ENCODE measurements around the gene DIAPH3. TPM values are rescaled to one million over a fixed set of nuclear protein-coding genes. Genes with fewer than 3 reads are reported as not detected.

Gene DIAPH3
- total RNA-seq, 1 experiment from 2014 or later: 27.6 TPM

GRCh38 chr13:59743195-59743594 is 420.5 kb downstream of the DIAPH3 start:
- DNase-seq (ENCODE audit: low spot score): no peak
- H3K27ac Mint-ChIP-seq: peak overlapping the region; percentile 7; the same call in 1 of the 2 replicates
- H3K27me3 Mint-ChIP-seq (ENCODE audit: low read depth): no peaks in the 10 kb centered on the region; the same call in 1 of the 2 replicates
- no peaks in the 10 kb centered on the region for H3K9me3 Mint-ChIP-seq
- no peak for ATAC-seq
- H3K36me3 Mint-ChIP-seq: no peaks in the 10 kb centered on the region
- H3K4me1 Mint-ChIP-seq: peaks cover 32% of the 10 kb centered on the region
- ChIA-PET CTCF (no interaction called here), POLR2A (no interaction called here)
- no peak overlapping the region for H3K4me3 Mint-ChIP-seq
- no peak for TF ChIP-seq MAX (CRISPR knock-in tag; IDR thresholded peaks at IDR 0.05)
- TF ChIP-seq JUN (CRISPR knock-in tag; IDR thresholded peaks at IDR 0.05): no peak
- no peak for TF ChIP-seq ZNF396 (CRISPR knock-in tag; IDR thresholded peaks at IDR 0.05; ENCODE audit: borderline replicate concordance)
- TF ChIP-seq IRF2 (CRISPR knock-in tag; IDR thresholded peaks at IDR 0.05; ENCODE audit: borderline replicate concordance, low read depth): no peak
- no peak for TF ChIP-seq ZNF425 (CRISPR knock-in tag; conservative IDR thresholded peaks at IDR 0.05)
- no peak for TF ChIP-seq TEAD1 (CRISPR knock-in tag; IDR thresholded peaks at IDR 0.05)
- TF ChIP-seq FOXJ3 (CRISPR knock-in tag; IDR thresholded peaks at IDR 0.05; ENCODE audit: borderline replicate concordance): no peak
- TF ChIP-seq CBFB (CRISPR knock-in tag; IDR thresholded peaks at IDR 0.05; ENCODE audit: low read depth): no peak
- no peak for TF ChIP-seq ATF3 (CRISPR knock-in tag; conservative IDR thresholded peaks at IDR 0.05)
- TF ChIP-seq IRF1 (CRISPR knock-in tag; IDR thresholded peaks at IDR 0.05): no peak
- TF ChIP-seq RELA (CRISPR knock-in tag; IDR thresholded peaks at IDR 0.05; ENCODE audit: borderline replicate concordance): no peak
- no peak for TF ChIP-seq ZNF416 (CRISPR knock-in tag; IDR thresholded peaks at IDR 0.05)

GRCh38 chr13:59742467-59742866 is 421.3 kb downstream of the DIAPH3 start:
- POLR2A ChIA-PET: no interaction called here
- ATAC-seq (no peak), DNase-seq (ENCODE audit: low spot score) (no peak)
- Mint-ChIP-seq H3K4me1 (peaks cover 32% of the 10 kb centered on the region), H3K4me3 (no peak overlapping the region), H3K36me3 (no peaks in the 10 kb centered on the region), H3K9me3 (no peaks in the 10 kb centered on the region), H3K27ac (no peak overlapping the region), H3K27me3 (ENCODE audit: low read depth) (no peaks in the 10 kb centered on the region; the same call in 1 of the 2 replicates)
- CTCF ChIA-PET: no interaction called here
- TF ChIP-seq ZNF317 (CRISPR knock-in tag; IDR thresholded peaks at IDR 0.05; ENCODE audit: borderline replicate concordance, low read depth) (no peak), ZNF512 (CRISPR knock-in tag; IDR thresholded peaks at IDR 0.05; ENCODE audit: borderline replicate concordance) (0 out of 2 replicates have a peak, but pooled peaks have one; percentile 71)

- DNase-seq (ENCODE audit: low spot score) (no peak), ATAC-seq (no peak)
- no peaks in the 10 kb centered on the region; the same call in 1 of the 2 replicates for H3K27me3 Mint-ChIP-seq (ENCODE audit: low read depth)
- H3K9me3 Mint-ChIP-seq: no peaks in the 10 kb centered on the region
- H3K36me3 Mint-ChIP-seq: no peaks in the 10 kb centered on the region
- ChIA-PET CTCF (no interaction called here), POLR2A (no interaction called here)
- no peak overlapping the region for H3K4me3 Mint-ChIP-seq
- TF ChIP-seq TCF7 (CRISPR knock-in tag; IDR thresholded peaks at IDR 0.05; ENCODE audit: low read depth): no peak
- H3K4me1 Mint-ChIP-seq: peaks cover 19% of the 10 kb centered on the region
- no peak overlapping the region for H3K27ac Mint-ChIP-seq
Measured at GRCh38 chr13:59738921-59739320, 424.8 kb downstream of the DIAPH3 start.

GRCh38 chr13:59734393-59734792 is 429.3 kb downstream of the DIAPH3 start:
- Mint-ChIP-seq H3K9me3 (no peaks in the 10 kb centered on the region), H3K36me3 (no peaks in the 10 kb centered on the region), H3K27me3 (ENCODE audit: low read depth) (no peaks in the 10 kb centered on the region), H3K4me1 (peaks cover 3% of the 10 kb centered on the region), H3K4me3 (no peak overlapping the region), H3K27ac (no peak overlapping the region)
- ATAC-seq: no peak
- no peak for TF ChIP-seq NR2C2 (CRISPR knock-in tag; IDR thresholded peaks at IDR 0.05)
- no peak for TF ChIP-seq ZBTB21 (CRISPR knock-in tag; IDR thresholded peaks at IDR 0.05; ENCODE audit: borderline replicate concordance)
- no peak for TF ChIP-seq GRHL2 (CRISPR knock-in tag; IDR thresholded peaks at IDR 0.05; ENCODE audit: insufficient replicate concordance, severe bottlenecking)
- no peak for TF ChIP-seq TP53 (CRISPR knock-in tag; IDR thresholded peaks at IDR 0.05)
- TF ChIP-seq ZNF121 (CRISPR knock-in tag; IDR thresholded peaks at IDR 0.05): no peak
- TF ChIP-seq ELF4 (CRISPR knock-in tag; IDR thresholded peaks at IDR 0.05; ENCODE audit: low read depth): no peak
- no peak for TF ChIP-seq ZNF671 (CRISPR knock-in tag; IDR thresholded peaks at IDR 0.05)
- TF ChIP-seq JUN (CRISPR knock-in tag; IDR thresholded peaks at IDR 0.05): no peak
- CTCF ChIA-PET: no interaction called here
- DNase-seq (ENCODE audit: low spot score): no peak
- POLR2A ChIA-PET: no interaction called here

Measured in WTC11 (cell line).